ENCODE data around the gene DMXL2. TPM values are rescaled to one million over a fixed set of nuclear protein-coding genes. Genes with fewer than 3 reads are reported as not detected.

DMXL2 gene
- polyA plus RNA-seq, 1 of the 3 experiments (the other 2 are of a cell fraction), result 6.4 TPM

GRCh38 chr15:51403946-51404695 is 218.4 kb downstream of the DMXL2 start:
- POLR2A ChIA-PET, result no interaction called here
- H3K4me2 ChIP-seq, result no peak overlapping the region
- H3K9ac ChIP-seq, result no peak overlapping the region
- no peaks in the 10 kb centered on the region for H3K79me2 ChIP-seq (ENCODE audit: insufficient read depth)
- DNase-seq, result no peak
- peaks cover 11% of the 10 kb centered on the region; the same call in 1 of the 2 replicates for H3K27me3 ChIP-seq (ENCODE audit: insufficient read depth)
- CTCF ChIA-PET, result interaction anchor here (0.6 to 10.9 kb wide), 27 partner anchors 8 to 585 kb away, joined by 3 to 110 read pairs (median 4); no protein-coding TSS in a partner anchor
- H3K27ac ChIP-seq (ENCODE audit: low read depth in 2 of 2, low read length in 1 of 2), result no peak overlapping the region
- H3K9me2 ChIP-seq, result no peaks in the 10 kb centered on the region
- H3K4me1 ChIP-seq (ENCODE audit: control insufficient read depth in 1 of 2, insufficient read depth in 2 of 2, low read depth in 1 of 2, low read length in 1 of 2), result no peaks in the 10 kb centered on the region
- no peaks in the 10 kb centered on the region for H3K9me3 ChIP-seq
- TF ChIP-seq GABPA (IDR thresholded peaks at IDR 0.05; ENCODE audit: low read depth), result no peak
- no peak for TF ChIP-seq CHD2 (IDR thresholded peaks at IDR 0.05; ENCODE audit: low read length, partially characterized antibody)
- TF ChIP-seq NRF1 (IDR thresholded peaks at IDR 0.05; ENCODE audit: low read depth, low read length), result no peak
- TF ChIP-seq ELF1 (IDR thresholded peaks at IDR 0.05), result no peak
- TF ChIP-seq JUND (IDR thresholded peaks at IDR 0.05), result no peak
- no peak for TF ChIP-seq SIN3A (IDR thresholded peaks at IDR 0.05; ENCODE audit: borderline replicate concordance, low read depth, low read length)
- no peak for TF ChIP-seq TCF12 (IDR thresholded peaks at IDR 0.05)
- no peak for TF ChIP-seq RFX5 (IDR thresholded peaks at IDR 0.05; ENCODE audit: low read length)
- TF ChIP-seq IRF3 (IDR thresholded peaks at IDR 0.05; ENCODE audit: low read depth, low read length), result no peak
- TF ChIP-seq PBX3 (IDR thresholded peaks at IDR 0.05), result no peak
- no peak for TF ChIP-seq MAX (IDR thresholded peaks at IDR 0.05; ENCODE audit: low read depth)
- TF ChIP-seq POLR2AphosphoS5 (IDR thresholded peaks at IDR 0.05; ENCODE audit: low read depth, low read length), result no peak
- no peak for TF ChIP-seq MXI1 (IDR thresholded peaks at IDR 0.05; ENCODE audit: low read depth, low read length)
- 60% methylated on average over 9 of the region's 9 CpGs for WGBS (ENCODE audit: low lambda C conversion rate)
- H3F3A ChIP-seq (replicated peaks; ENCODE audit: insufficient read depth), result no peaks in the 10 kb centered on the region
- H4K20me1 ChIP-seq (ENCODE audit: insufficient read depth), result no peaks in the 10 kb centered on the region
- H2AFZ ChIP-seq (ENCODE audit: low read depth), result no peak overlapping the region
- H3K4me3 ChIP-seq (ENCODE audit: low read depth in 2 of 2, low read length in 1 of 2), result no peak overlapping the region
- no peaks in the 10 kb centered on the region for H3K36me3 ChIP-seq (replicated peaks in 1 of 2; ENCODE audit: control insufficient read depth in 1 of 2, insufficient read depth in 2 of 2, low read length in 1 of 2)

GRCh38 chr15:51403072-51403878 is 219.3 kb downstream of the DMXL2 start:
- no peaks in the 10 kb centered on the region for H3K9me2 ChIP-seq
- H3K79me2 ChIP-seq (ENCODE audit: insufficient read depth), result no peaks in the 10 kb centered on the region
- no peak overlapping the region; a peak in 1 of 4 replicates for H3K4me3 ChIP-seq (ENCODE audit: low read depth in 2 of 2, low read length in 1 of 2)
- ChIA-PET POLR2A (no interaction called here), CTCF (interaction anchor here (0.7 to 10.9 kb wide), 37 partner anchors 8 to 584 kb away, joined by 3 to 110 read pairs (median 4); no protein-coding TSS in a partner anchor)
- no peak overlapping the region for H3K9ac ChIP-seq
- H3K36me3 ChIP-seq (replicated peaks in 1 of 2; ENCODE audit: control insufficient read depth in 1 of 2, insufficient read depth in 2 of 2, low read length in 1 of 2), result no peaks in the 10 kb centered on the region
- H3K9me3 ChIP-seq, result no peaks in the 10 kb centered on the region
- no peaks in the 10 kb centered on the region for H3K4me1 ChIP-seq (ENCODE audit: control insufficient read depth in 1 of 2, insufficient read depth in 2 of 2, low read depth in 1 of 2, low read length in 1 of 2)
- H3F3A ChIP-seq (replicated peaks; ENCODE audit: insufficient read depth), result no peaks in the 10 kb centered on the region
- H2AFZ ChIP-seq (ENCODE audit: low read depth), result no peak overlapping the region
- H3K27me3 ChIP-seq (ENCODE audit: insufficient read depth), result peaks cover 11% of the 10 kb centered on the region; the same call in 1 of the 2 replicates
- H3K27ac ChIP-seq (ENCODE audit: low read depth in 2 of 2, low read length in 1 of 2), result no peak overlapping the region
- WGBS (ENCODE audit: low lambda C conversion rate), result 51% methylated on average over 7 of the region's 8 CpGs
- DNase-seq, result peak; percentile 39
- no peak overlapping the region for H3K4me2 ChIP-seq
- no peaks in the 10 kb centered on the region for H4K20me1 ChIP-seq (ENCODE audit: insufficient read depth)
- TF ChIP-seq FOXM1 (IDR thresholded peaks at IDR 0.05; ENCODE audit: low read depth) (no peak), USF2 (IDR thresholded peaks at IDR 0.05; ENCODE audit: borderline replicate concordance, low read depth, low read length) (no peak), GATA2 (CRISPR knock-in tag; IDR thresholded peaks at IDR 0.05) (no peak), POLR2AphosphoS5 (IDR thresholded peaks at IDR 0.05; ENCODE audit: low read depth, low read length) (no peak), FOSL2 (IDR thresholded peaks at IDR 0.05; ENCODE audit: borderline replicate concordance, low read depth) (no peak), YY1 (IDR thresholded peaks at IDR 0.05; ENCODE audit: low read depth) (no peak), ZBTB33 (IDR thresholded peaks at IDR 0.05; ENCODE audit: borderline replicate concordance, low read depth) (no peak), RCOR1 (IDR thresholded peaks at IDR 0.05; ENCODE audit: low read length) (no peak), MEF2A (IDR thresholded peaks at IDR 0.05; ENCODE audit: borderline replicate concordance, low read depth) (no peak), CHD2 (IDR thresholded peaks at IDR 0.05; ENCODE audit: low read length, partially characterized antibody) (no peak)

Measured in SK-N-SH (cell line).